Nephron progenitor cell (in vitro differentiated cells): ENCODE data around the gene MACROD2.
A peak's percentile ranks its signal among the peaks of the same experiment; 100 is the strongest.

Source experiments
- DNase-seq: peaks from one replicate; pipeline ENCODE4 v3.0.0; 2021
- H3K27ac Mint-ChIP-seq: 2 replicates; pipeline ENCODE4 v1.8.0; 2021; ENCODE audit warnings: mild to moderate bottlenecking, moderate library complexity, mixed read lengths
- H3K27me3 Mint-ChIP-seq: 2 replicates; pipeline ENCODE4 v1.8.0; 2021; ENCODE audit warnings: mild to moderate bottlenecking, low read depth, mixed read lengths; ENCODE audit not compliant: poor library complexity
- H3K36me3 Mint-ChIP-seq: 2 replicates; pipeline ENCODE4 v1.8.0; 2021; ENCODE audit warnings: low read depth, mixed read lengths
- H3K4me1 Mint-ChIP-seq: 2 replicates; pipeline ENCODE4 v1.8.0; 2021; ENCODE audit warnings: mixed read lengths
- H3K4me3 Mint-ChIP-seq: 2 replicates; pipeline ENCODE4 v1.8.0; 2021; ENCODE audit warnings: mild to moderate bottlenecking, moderate library complexity, mixed read lengths
- H3K9me3 Mint-ChIP-seq: 2 replicates; pipeline ENCODE4 v1.8.0; 2021; ENCODE audit warnings: mild to moderate bottlenecking, moderate library complexity, mixed read lengths
- CTCF ChIP-seq: fragments of 200-600 bp; sonication (generic); IDR thresholded peaks from 2 replicates; pipeline ENCODE4 v1.5.0; 2021; ENCODE audit warnings: antibody characterized with exemption

MACROD2 gene

GRCh38 chr20:15949391-15949790 is 1954.1 kb downstream of the MACROD2 start:
- Mint-ChIP-seq H3K4me1 (no peaks in the 10 kb centered on the region), H3K9me3 (no peaks in the 10 kb centered on the region)

GRCh38 chr20:15951658-15952057 is 1956.3 kb downstream of the MACROD2 start:
- no peaks in the 10 kb centered on the region for H3K27me3 Mint-ChIP-seq
- H3K4me3 Mint-ChIP-seq = no peak overlapping the region
- no peaks in the 10 kb centered on the region for H3K36me3 Mint-ChIP-seq
- H3K4me1 Mint-ChIP-seq = no peaks in the 10 kb centered on the region
- no peaks in the 10 kb centered on the region for H3K9me3 Mint-ChIP-seq
- no peak for DNase-seq
- TF ChIP-seq CTCF = no peak
- H3K27ac Mint-ChIP-seq = no peak overlapping the region

More at GRCh38 chr20:15949391-15949790, 1954.1 kb downstream of the MACROD2 start:
- no peak for TF ChIP-seq CTCF
- Mint-ChIP-seq H3K36me3 (no peaks in the 10 kb centered on the region), H3K27me3 (no peaks in the 10 kb centered on the region), H3K4me3 (no peak overlapping the region), H3K27ac (no peak overlapping the region)
- no peak for DNase-seq

- no peaks in the 10 kb centered on the region for H3K36me3 Mint-ChIP-seq
- DNase-seq = no peak
- no peak overlapping the region for H3K27ac Mint-ChIP-seq
- H3K9me3 Mint-ChIP-seq = no peaks in the 10 kb centered on the region
- no peaks in the 10 kb centered on the region for H3K4me1 Mint-ChIP-seq
- H3K27me3 Mint-ChIP-seq = peaks cover 2% of the 10 kb centered on the region
- no peak for TF ChIP-seq CTCF
- H3K4me3 Mint-ChIP-seq = no peak overlapping the region
These were observed 1962.8 kb downstream of the MACROD2 start for GRCh38 chr20:15958142-15958541.

- H3K9me3 Mint-ChIP-seq = peaks cover 10% of the 10 kb centered on the region
- H3K27me3 Mint-ChIP-seq = peaks cover 2% of the 10 kb centered on the region
- H3K36me3 Mint-ChIP-seq = no peaks in the 10 kb centered on the region
- TF ChIP-seq CTCF = no peak
- H3K4me3 Mint-ChIP-seq = no peak overlapping the region
- H3K4me1 Mint-ChIP-seq = no peaks in the 10 kb centered on the region
- H3K27ac Mint-ChIP-seq = no peak overlapping the region
- DNase-seq = no peak
These were observed 1969.8 kb downstream of the MACROD2 start for GRCh38 chr20:15965165-15965564.

GRCh38 chr20:15967334-15967733 is 1972.0 kb downstream of the MACROD2 start:
- DNase-seq = no peak
- Mint-ChIP-seq H3K27me3 (no peaks in the 10 kb centered on the region), H3K27ac (no peak overlapping the region), H3K4me3 (no peak overlapping the region), H3K9me3 (peaks cover 26% of the 10 kb centered on the region), H3K4me1 (no peaks in the 10 kb centered on the region), H3K36me3 (no peaks in the 10 kb centered on the region)
- TF ChIP-seq CTCF = no peak

GRCh38 chr20:15976047-15976736 is 1980.9 kb downstream of the MACROD2 start:
- H3K4me1 Mint-ChIP-seq = peaks cover 11% of the 10 kb centered on the region
- TF ChIP-seq CTCF = no peak
- H3K27me3 Mint-ChIP-seq = no peaks in the 10 kb centered on the region
- H3K9me3 Mint-ChIP-seq = peaks cover 30% of the 10 kb centered on the region
- H3K27ac Mint-ChIP-seq = peak overlapping the region; percentile 65
- DNase-seq = peak; percentile 7
- H3K4me3 Mint-ChIP-seq = no peak overlapping the region
- peaks cover 9% of the 10 kb centered on the region for H3K36me3 Mint-ChIP-seq
